ENCODE results near the gene PMF1. TPM values are rescaled to one million over a fixed set of nuclear protein-coding genes. Genes with fewer than 3 reads are reported as not detected.

The PMF1 gene
- total RNA-seq, 1 experiment from 2014 or later: 40.1 TPM

- no peaks in the 10 kb centered on the region for H3K9me3 ChIP-seq (ENCODE audit: low read length)
- H2AFZ ChIP-seq (ENCODE audit: low read length): no peak overlapping the region
- H3K36me3 ChIP-seq (ENCODE audit: insufficient read depth, low read length): peaks cover 16% of the 10 kb centered on the region; the same call in 1 of the 2 replicates
- no peak for DNase-seq
- H3K9me2 ChIP-seq (replicated peaks; ENCODE audit: insufficient read depth, low read length): no peaks in the 10 kb centered on the region
- peak overlapping the region; percentile 94 for H3K9ac ChIP-seq (ENCODE audit: low read length)
- H3K4me2 ChIP-seq (ENCODE audit: low read depth, low read length, poor library complexity, severe bottlenecking): peak overlapping the region; percentile 70
- H3K79me2 ChIP-seq (ENCODE audit: low read length): peaks cover 56% of the 10 kb centered on the region
- no peaks in the 10 kb centered on the region for H3K27me3 ChIP-seq (ENCODE audit: low read length)
- peaks cover 24% of the 10 kb centered on the region for H3K4me1 ChIP-seq (ENCODE audit: low read length)
- H3K27ac ChIP-seq (ENCODE audit: low read length): no peak overlapping the region
- peaks cover 25% of the 10 kb centered on the region; the same call in 1 of the 2 replicates for H4K20me1 ChIP-seq (ENCODE audit: insufficient read depth, low read depth, low read length)
- peak overlapping the region; percentile 74 for H3K4me3 ChIP-seq (ENCODE audit: low read length)
These were observed 70.7 kb downstream of the PMF1 start for GRCh38 chr1:156283521-156283920.

GRCh38 chr1:156284112-156284511 is 71.3 kb downstream of the PMF1 start, which contains the start of gene TMEM79:
Gene TMEM79, plus strand, starts transcription at chr1:156284325. Its CDS starts 902 bp downstream, at chr1:156285227.
- Histone ChIP-seq H3K9me2 (replicated peaks; ENCODE audit: insufficient read depth, low read length) (no peaks in the 10 kb centered on the region), H3K79me2 (ENCODE audit: low read length) (peaks cover 50% of the 10 kb centered on the region)

GRCh38 chr1:156284757-156285156 is 72.0 kb downstream of the PMF1 start:
- Histone ChIP-seq H3K36me3 (ENCODE audit: insufficient read depth, low read length) (peaks cover 11% of the 10 kb centered on the region; the same call in 1 of the 2 replicates), H3K9me3 (ENCODE audit: low read length) (no peaks in the 10 kb centered on the region), H3K27ac (ENCODE audit: low read length) (no peak overlapping the region), H2AFZ (ENCODE audit: low read length) (no peak overlapping the region), H3K4me3 (ENCODE audit: low read length) (no peak overlapping the region), H3K79me2 (ENCODE audit: low read length) (peaks cover 43% of the 10 kb centered on the region), H3K9me2 (replicated peaks; ENCODE audit: insufficient read depth, low read length) (no peaks in the 10 kb centered on the region), H3K4me1 (ENCODE audit: low read length) (peaks cover 24% of the 10 kb centered on the region), H4K20me1 (ENCODE audit: insufficient read depth, low read depth, low read length) (peaks cover 20% of the 10 kb centered on the region; the same call in 1 of the 2 replicates), H3K9ac (ENCODE audit: low read length) (no peak overlapping the region), H3K27me3 (ENCODE audit: low read length) (no peaks in the 10 kb centered on the region), H3K4me2 (ENCODE audit: low read depth, low read length, poor library complexity, severe bottlenecking) (no peak overlapping the region)
- no peak for DNase-seq

More at GRCh38 chr1:156284112-156284511, 71.3 kb downstream of the PMF1 start, which contains the start of gene TMEM79:
- Histone ChIP-seq H2AFZ (ENCODE audit: low read length) (peak within 1 kb of the TSS; percentile 64; the same call in 1 of the 2 replicates), H4K20me1 (ENCODE audit: insufficient read depth, low read depth, low read length) (peaks cover 25% of the 10 kb centered on the region; the same call in 1 of the 2 replicates), H3K36me3 (ENCODE audit: insufficient read depth, low read length) (peaks cover 14% of the 10 kb centered on the region; the same call in 1 of the 2 replicates), H3K4me1 (ENCODE audit: low read length) (peaks cover 24% of the 10 kb centered on the region), H3K4me3 (ENCODE audit: low read length) (peak within 1 kb of the TSS; percentile 74), H3K27ac (ENCODE audit: low read length) (no peak within 1 kb of the TSS; the same call in 1 of the 2 replicates), H3K9me3 (ENCODE audit: low read length) (no peaks in the 10 kb centered on the region), H3K27me3 (ENCODE audit: low read length) (no peaks in the 10 kb centered on the region), H3K9ac (ENCODE audit: low read length) (peak within 1 kb of the TSS; percentile 94), H3K4me2 (ENCODE audit: low read depth, low read length, poor library complexity, severe bottlenecking) (peak within 1 kb of the TSS; percentile 70)
- DNase-seq: no peak

GRCh38 chr1:156285437-156285836 is 72.6 kb downstream of the PMF1 start:
- H3K4me2 ChIP-seq (ENCODE audit: low read depth, low read length, poor library complexity, severe bottlenecking): no peak overlapping the region
- peaks cover 7% of the 10 kb centered on the region; the same call in 1 of the 2 replicates for H3K36me3 ChIP-seq (ENCODE audit: insufficient read depth, low read length)
- H3K9ac ChIP-seq (ENCODE audit: low read length): no peak overlapping the region
- no peaks in the 10 kb centered on the region for H3K27me3 ChIP-seq (ENCODE audit: low read length)
- H3K4me1 ChIP-seq (ENCODE audit: low read length): peaks cover 22% of the 10 kb centered on the region
- no peak overlapping the region for H3K4me3 ChIP-seq (ENCODE audit: low read length)
- no peaks in the 10 kb centered on the region for H3K9me2 ChIP-seq (replicated peaks; ENCODE audit: insufficient read depth, low read length)
- H4K20me1 ChIP-seq (ENCODE audit: insufficient read depth, low read depth, low read length): peaks cover 14% of the 10 kb centered on the region; the same call in 1 of the 2 replicates
- no peaks in the 10 kb centered on the region for H3K9me3 ChIP-seq (ENCODE audit: low read length)
- H2AFZ ChIP-seq (ENCODE audit: low read length): no peak overlapping the region
- DNase-seq: no peak
- H3K27ac ChIP-seq (ENCODE audit: low read length): no peak overlapping the region
- peaks cover 36% of the 10 kb centered on the region for H3K79me2 ChIP-seq (ENCODE audit: low read length)

GRCh38 chr1:156286061-156286460 is 73.3 kb downstream of the PMF1 start:
- no peak overlapping the region for H3K27ac ChIP-seq (ENCODE audit: low read length)
- H3K4me3 ChIP-seq (ENCODE audit: low read length): no peak overlapping the region
- peaks cover 30% of the 10 kb centered on the region for H3K79me2 ChIP-seq (ENCODE audit: low read length)
- no peak overlapping the region for H3K9ac ChIP-seq (ENCODE audit: low read length)
- no peak overlapping the region for H2AFZ ChIP-seq (ENCODE audit: low read length)
- peaks cover 7% of the 10 kb centered on the region; the same call in 1 of the 2 replicates for H3K36me3 ChIP-seq (ENCODE audit: insufficient read depth, low read length)
- no peak for DNase-seq
- no peaks in the 10 kb centered on the region for H3K27me3 ChIP-seq (ENCODE audit: low read length)
- H4K20me1 ChIP-seq (ENCODE audit: insufficient read depth, low read depth, low read length): peaks cover 7% of the 10 kb centered on the region; the same call in 1 of the 2 replicates
- H3K4me2 ChIP-seq (ENCODE audit: low read depth, low read length, poor library complexity, severe bottlenecking): no peak overlapping the region
- no peaks in the 10 kb centered on the region for H3K9me3 ChIP-seq (ENCODE audit: low read length)
- H3K4me1 ChIP-seq (ENCODE audit: low read length): peaks cover 20% of the 10 kb centered on the region
- H3K9me2 ChIP-seq (replicated peaks; ENCODE audit: insufficient read depth, low read length): no peaks in the 10 kb centered on the region

Small RNA genes within 50 kb of the gene (small RNA-seq; reads per million reads assigned to genes)
- not detected for gene RF00568

Other genes starting within 250 kb of the PMF1 start
- gene ARHGEF2, start 234.5 kb upstream of the PMF1 start, total RNA-seq (2014; rRNA removed; shearing (Covaris generic); ENCODE audit: low replicate concordance): 85.1 and 207 TPM in 2 replicates
- gene SSR2, start 192.1 kb upstream of the PMF1 start, total RNA-seq (2014; rRNA removed; shearing (Covaris generic); ENCODE audit: low replicate concordance): 145 and 205 TPM in 2 replicates
- 29.1 and 37.9 TPM in 2 replicates for gene UBQLN4, start 159.2 kb upstream of the PMF1 start, total RNA-seq (2014; rRNA removed; shearing (Covaris generic); ENCODE audit: low replicate concordance)
- 106 and 167 TPM in 2 replicates for gene LAMTOR2, start 158.2 kb upstream of the PMF1 start, total RNA-seq (2014; rRNA removed; shearing (Covaris generic); ENCODE audit: low replicate concordance)
- not detected in 2 replicates for gene RAB25, start 151.8 kb upstream of the PMF1 start, total RNA-seq (2014; rRNA removed; shearing (Covaris generic); ENCODE audit: low replicate concordance)
- gene MEX3A, start 130.5 kb upstream of the PMF1 start, total RNA-seq (2014; rRNA removed; shearing (Covaris generic); ENCODE audit: low replicate concordance): 2.3 and 2.5 TPM in 2 replicates
- gene LMNA, start 98.3 kb upstream of the PMF1 start, total RNA-seq (2014; rRNA removed; shearing (Covaris generic); ENCODE audit: low replicate concordance): 27.5 and 41.6 TPM in 2 replicates
- 46.7 and 66.7 TPM in 2 replicates for gene SEMA4A, start 59.4 kb upstream of the PMF1 start, total RNA-seq (2014; rRNA removed; shearing (Covaris generic); ENCODE audit: low replicate concordance)
- 16.8 and 24.0 TPM in 2 replicates for gene SLC25A44, start 18.9 kb upstream of the PMF1 start, total RNA-seq (2014; rRNA removed; shearing (Covaris generic); ENCODE audit: low replicate concordance)
- gene BGLAP, start 29.2 kb downstream of the PMF1 start, total RNA-seq (2014; rRNA removed; shearing (Covaris generic); ENCODE audit: low replicate concordance): 0.18 and 0.48 TPM in 2 replicates
- 7.6 and 10.0 TPM in 2 replicates for gene PAQR6, start 35.0 kb downstream of the PMF1 start, total RNA-seq (2014; rRNA removed; shearing (Covaris generic); ENCODE audit: low replicate concordance)
- gene SMG5, start 69.8 kb downstream of the PMF1 start, total RNA-seq (2014; rRNA removed; shearing (Covaris generic); ENCODE audit: low replicate concordance): 53.7 and 64.6 TPM in 2 replicates
- 6.1 and 9.8 TPM in 2 replicates for gene TMEM79, start 71.3 kb downstream of the PMF1 start, total RNA-seq (2014; rRNA removed; shearing (Covaris generic); ENCODE audit: low replicate concordance)
- gene GLMP, start 82.7 kb downstream of the PMF1 start, total RNA-seq (2014; rRNA removed; shearing (Covaris generic); ENCODE audit: low replicate concordance): 17.7 and 39.1 TPM in 2 replicates
- gene VHLL, start 86.3 kb downstream of the PMF1 start, total RNA-seq (2014; rRNA removed; shearing (Covaris generic); ENCODE audit: low replicate concordance): not detected in 2 replicates
- gene CCT3, start 125.3 kb downstream of the PMF1 start, total RNA-seq (2014; rRNA removed; shearing (Covaris generic); ENCODE audit: low replicate concordance): 325 and 443 TPM in 2 replicates
- gene TSACC, start 125.5 kb downstream of the PMF1 start, total RNA-seq (2014; rRNA removed; shearing (Covaris generic); ENCODE audit: low replicate concordance): 4.5 TPM in 1 of 2 replicates, not detected in the other
- not detected in 2 replicates for gene RHBG, start 156.2 kb downstream of the PMF1 start, total RNA-seq (2014; rRNA removed; shearing (Covaris generic); ENCODE audit: low replicate concordance)

All from Karpas-422 (cell line).